Hepatocyte (in vitro differentiated cells): ENCODE measurements around the gene FBRSL1. TPM values are rescaled to one million over a fixed set of nuclear protein-coding genes. Genes with fewer than 3 reads are reported as not detected.

Source experiments
- DNase-seq: peaks from one replicate; pipeline ENCODE4 v3.0.0-alpha.2; 2016; ENCODE audit warnings: low spot score
- H2AFZ ChIP-seq: fragments of 200-600 bp; sonication (generic); 2 replicates; pipeline ENCODE4 v1.6.0; 2016; ENCODE audit warnings: antibody characterized with exemption, mild to moderate bottlenecking
- H3K27ac ChIP-seq: fragments of 200-600 bp; sonication (generic); 2 replicates; pipeline ENCODE4 v1.5.1; 2016; ENCODE audit warnings: mild to moderate bottlenecking
- H3K27me3 ChIP-seq: fragments of 200-600 bp; sonication (generic); 2 replicates; pipeline ENCODE4 v1.6.1; 2016
- H3K36me3 ChIP-seq: fragments of 200-600 bp; sonication (generic); replicated peaks from 2 replicates; pipeline ENCODE4 v1.5.1; 2016; ENCODE audit warnings: low read depth; ENCODE audit not compliant: insufficient read depth
- H3K4me1 ChIP-seq: fragments of 200-600 bp; sonication (generic); 2 replicates; pipeline ENCODE4 v1.5.1; 2016; ENCODE audit warnings: mild to moderate bottlenecking, moderate library complexity; ENCODE audit not compliant: insufficient read depth
- H3K4me2 ChIP-seq: fragments of 200-600 bp; sonication (generic); 2 replicates; pipeline ENCODE4 v1.6.0; 2016
- H3K4me3 ChIP-seq: fragments of 200-600 bp; sonication (generic); 2 replicates; pipeline ENCODE4 v1.5.1; 2016; ENCODE audit warnings: mild to moderate bottlenecking
- H3K79me2 ChIP-seq: fragments of 200-600 bp; sonication (generic); 2 replicates; pipeline ENCODE4 v1.6.0; 2017; ENCODE audit warnings: mild to moderate bottlenecking
- H3K9me2 ChIP-seq: fragments of 200-600 bp; sonication (generic); replicated peaks from 2 replicates; pipeline ENCODE4 v1.6.0; 2017; ENCODE audit warnings: mild to moderate bottlenecking; ENCODE audit not compliant: insufficient read depth
- H3K9me3 ChIP-seq: fragments of 200-600 bp; sonication (generic); 2 replicates; pipeline ENCODE4 v1.5.1; 2016; ENCODE audit warnings: low read depth, mild to moderate bottlenecking
- H4K20me1 ChIP-seq: fragments of 200-600 bp; sonication (generic); 2 replicates; pipeline ENCODE4 v1.6.0; 2016; ENCODE audit warnings: mild to moderate bottlenecking; ENCODE audit not compliant: insufficient read depth, poor library complexity, severe bottlenecking
- EZH2 ChIP-seq: fragments of 200-600 bp; sonication (generic); IDR thresholded peaks from 2 replicates; pipeline ENCODE4 v1.6.1; 2016; ENCODE audit warnings: antibody characterized with exemption, mild to moderate bottlenecking, borderline replicate concordance
- EZH2phosphoT487 ChIP-seq: fragments of 200-600 bp; sonication (generic); IDR thresholded peaks from one replicate; pipeline ENCODE4 v1.6.1; 2018; ENCODE audit warnings: antibody characterized with exemption, mild to moderate bottlenecking, low read depth, moderate library complexity; ENCODE audit not compliant: unreplicated experiment, severe bottlenecking
- WGBS: methylation state at CpG from one replicate; pipeline ENCODE4 v1.1.6; 2016; ENCODE audit warnings: low lambda C conversion rate; ENCODE audit errors: missing lambda C conversion rate; 5-methylcytosine and 5-hydroxymethylcytosine counted together
- polyA plus RNA-seq: library from polyadenylated mRNA; unstranded; fragments of >200 nt; fragmentation: Nextera tagmentation; extraction: Ambion mirVana; gene quantifications from 2 replicates; pipeline ENCODE4 v1.2.1, GENCODE V29; 2016
- total RNA-seq: library from RNA; depleted of rRNA; stranded (reverse); fragments of >200 nt; gene quantifications from 2 replicates; pipeline ENCODE4 v1.2.3, GENCODE V29; 2014
- TF ChIP-seq, protein P1 (sequence below): fragments of 200-600 bp; sonication (generic); IDR thresholded peaks from 2 replicates; pipeline ENCODE4 v1.5.1; 2016; ENCODE audit warnings: antibody characterized with exemption, mild to moderate bottlenecking; ENCODE audit not compliant: poor library complexity

The FBRSL1 gene
- total and polyA plus RNA-seq, 2 experiments from 2014 or later: 18.5 to 61.1 TPM

DNA sequence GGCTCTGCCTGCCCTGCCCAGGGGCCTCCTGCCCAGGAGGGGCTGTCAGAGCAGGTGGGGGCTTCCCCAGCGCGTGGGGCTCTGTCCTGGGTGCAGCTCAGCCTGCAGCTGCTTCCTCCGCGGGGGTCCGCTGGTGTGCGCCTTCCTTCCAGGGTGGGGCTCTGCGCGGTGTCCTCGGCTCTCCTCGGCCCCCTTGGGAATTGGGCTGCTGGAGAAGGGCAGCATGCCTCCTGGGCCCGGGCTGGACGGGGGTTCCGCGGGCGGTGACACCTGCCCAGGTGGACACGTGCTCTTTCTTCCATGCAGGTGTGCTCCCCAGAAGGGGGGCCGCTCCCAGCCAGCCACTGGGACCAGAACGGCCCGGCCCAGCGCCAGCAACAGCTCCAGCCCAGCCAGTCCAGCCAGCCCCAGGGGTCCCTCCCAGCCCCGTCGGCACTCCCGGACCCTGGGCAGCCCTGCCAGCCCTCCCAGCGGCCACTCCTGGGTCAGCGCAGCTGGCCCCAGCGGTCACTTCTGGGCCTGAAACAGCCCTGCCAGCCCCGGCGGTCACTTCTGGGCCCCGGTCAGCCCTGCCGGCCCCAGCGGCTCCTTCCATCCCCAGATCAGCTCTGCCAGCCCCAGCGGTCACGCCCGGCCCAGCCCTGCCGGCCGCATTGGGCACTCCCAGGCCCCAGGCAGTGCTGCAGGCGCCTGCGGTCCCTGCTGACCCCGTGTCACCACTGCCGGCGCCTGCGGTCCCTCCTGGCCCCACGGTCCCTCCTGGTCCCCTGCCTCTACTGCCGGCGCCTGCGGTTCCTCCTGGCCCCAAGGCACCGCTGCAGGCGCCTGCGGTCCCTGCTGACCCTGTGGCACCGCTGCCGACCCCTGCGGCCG lies 19.1 kb downstream of the FBRSL1 start:
- Histone ChIP-seq H2AFZ (no peak overlapping the region), H3K4me2 (no peak overlapping the region), H3K9me3 (no peaks in the 10 kb centered on the region), H4K20me1 (peaks cover 62% of the 10 kb centered on the region), H3K79me2 (peaks cover 42% of the 10 kb centered on the region), H3K4me3 (no peak overlapping the region), H3K27me3 (no peaks in the 10 kb centered on the region), H3K4me1 (peaks cover 28% of the 10 kb centered on the region), H3K36me3 (no peaks in the 10 kb centered on the region), H3K9me2 (no peaks in the 10 kb centered on the region), H3K27ac (no peak overlapping the region)
- 98% methylated on average over 47 of the region's 53 CpGs for WGBS
- no peak for DNase-seq
- TF ChIP-seq EZH2 (no peak), EZH2phosphoT487 (no peak)
- TF ChIP-seq, protein P1, sequence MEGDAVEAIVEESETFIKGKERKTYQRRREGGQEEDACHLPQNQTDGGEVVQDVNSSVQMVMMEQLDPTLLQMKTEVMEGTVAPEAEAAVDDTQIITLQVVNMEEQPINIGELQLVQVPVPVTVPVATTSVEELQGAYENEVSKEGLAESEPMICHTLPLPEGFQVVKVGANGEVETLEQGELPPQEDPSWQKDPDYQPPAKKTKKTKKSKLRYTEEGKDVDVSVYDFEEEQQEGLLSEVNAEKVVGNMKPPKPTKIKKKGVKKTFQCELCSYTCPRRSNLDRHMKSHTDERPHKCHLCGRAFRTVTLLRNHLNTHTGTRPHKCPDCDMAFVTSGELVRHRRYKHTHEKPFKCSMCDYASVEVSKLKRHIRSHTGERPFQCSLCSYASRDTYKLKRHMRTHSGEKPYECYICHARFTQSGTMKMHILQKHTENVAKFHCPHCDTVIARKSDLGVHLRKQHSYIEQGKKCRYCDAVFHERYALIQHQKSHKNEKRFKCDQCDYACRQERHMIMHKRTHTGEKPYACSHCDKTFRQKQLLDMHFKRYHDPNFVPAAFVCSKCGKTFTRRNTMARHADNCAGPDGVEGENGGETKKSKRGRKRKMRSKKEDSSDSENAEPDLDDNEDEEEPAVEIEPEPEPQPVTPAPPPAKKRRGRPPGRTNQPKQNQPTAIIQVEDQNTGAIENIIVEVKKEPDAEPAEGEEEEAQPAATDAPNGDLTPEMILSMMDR: no peak

DNA sequence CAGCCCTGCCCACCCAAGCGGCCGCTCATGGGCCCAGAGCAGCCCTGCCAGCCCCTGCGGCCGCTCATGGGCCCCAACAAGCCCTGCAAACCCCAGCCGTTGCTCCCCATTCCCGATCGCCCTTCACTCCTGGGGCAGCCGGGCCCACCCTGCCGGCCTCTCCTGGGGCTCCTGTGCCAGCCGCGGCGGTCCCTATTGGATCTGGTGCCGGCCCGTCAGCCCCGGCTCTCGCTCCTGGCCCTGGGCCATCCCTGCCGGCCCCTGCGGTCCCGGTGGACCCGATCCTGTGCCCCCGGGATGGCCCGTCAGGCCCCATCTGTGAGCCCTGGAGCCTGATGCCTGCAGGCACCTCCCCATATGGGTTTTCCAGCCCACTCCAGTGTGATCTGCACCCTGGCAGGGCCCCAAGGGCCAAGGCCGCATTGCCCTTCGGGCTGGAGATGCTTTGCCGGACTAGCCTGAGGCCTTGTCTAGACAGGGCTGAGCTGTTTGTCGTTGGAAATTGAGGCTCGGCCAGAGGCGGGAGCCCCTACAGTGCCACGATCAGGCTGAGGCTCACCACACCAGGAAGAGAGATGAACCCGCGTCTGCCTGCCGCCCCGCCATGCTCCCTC lies 20.3 kb downstream of the FBRSL1 start:
- H2AFZ ChIP-seq: no peak overlapping the region
- TF ChIP-seq, protein P1: no peak
- TF ChIP-seq EZH2phosphoT487: no peak
- DNase-seq: no peak
- H3K9me3 ChIP-seq: no peaks in the 10 kb centered on the region
- no peaks in the 10 kb centered on the region for H3K36me3 ChIP-seq
- peaks cover 51% of the 10 kb centered on the region for H4K20me1 ChIP-seq
- peaks cover 31% of the 10 kb centered on the region for H3K79me2 ChIP-seq
- H3K4me2 ChIP-seq: no peak overlapping the region
- WGBS: 94% methylated on average over 21 of the region's 33 CpGs
- no peak overlapping the region for H3K27ac ChIP-seq
- H3K4me3 ChIP-seq: no peak overlapping the region
- no peaks in the 10 kb centered on the region for H3K9me2 ChIP-seq
- peaks cover 20% of the 10 kb centered on the region for H3K4me1 ChIP-seq
- H3K27me3 ChIP-seq: no peaks in the 10 kb centered on the region

DNA sequence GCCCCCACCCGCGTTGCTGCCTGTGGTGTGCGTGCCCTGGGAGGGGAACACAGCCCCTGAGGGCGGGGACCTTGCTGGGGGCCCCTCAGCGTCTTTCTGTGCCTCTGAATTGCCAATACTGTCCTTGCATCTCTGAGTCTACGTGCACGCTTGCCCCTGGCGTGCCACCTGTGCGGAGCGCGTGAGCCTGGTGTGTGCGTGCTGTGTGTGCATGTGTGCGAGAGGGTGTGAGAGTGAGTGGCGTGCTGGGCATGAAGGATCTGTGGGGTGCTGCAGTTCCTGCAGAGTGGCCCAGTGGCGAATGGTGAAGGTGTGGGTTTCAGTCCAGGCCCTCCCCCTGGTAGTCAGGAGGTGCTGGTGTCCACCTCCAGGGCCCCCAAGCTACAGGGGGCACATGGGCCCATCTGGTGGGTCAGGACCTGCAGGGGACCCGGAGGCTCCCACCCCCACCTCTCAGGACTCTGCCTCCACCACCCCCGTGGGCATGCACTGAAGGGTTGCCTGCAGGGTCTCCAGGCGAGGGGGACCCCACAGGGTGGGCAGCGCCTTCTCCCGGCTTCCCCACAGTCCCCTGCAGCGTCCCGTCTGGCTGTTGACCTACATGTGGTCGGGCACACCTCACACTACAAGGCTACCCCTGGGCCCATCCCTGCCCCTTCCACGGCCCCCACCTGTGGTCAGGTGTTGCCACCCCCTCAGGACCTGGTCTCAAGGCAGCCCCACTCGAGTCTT lies 21.0 kb downstream of the FBRSL1 start:
- Histone ChIP-seq H3K4me1 (peaks cover 13% of the 10 kb centered on the region), H3K4me3 (no peak overlapping the region), H2AFZ (no peak overlapping the region), H3K27ac (no peak overlapping the region), H3K9me2 (no peaks in the 10 kb centered on the region), H3K36me3 (no peaks in the 10 kb centered on the region), H3K27me3 (no peaks in the 10 kb centered on the region), H3K79me2 (peaks cover 24% of the 10 kb centered on the region), H4K20me1 (peaks cover 44% of the 10 kb centered on the region), H3K9me3 (no peaks in the 10 kb centered on the region), H3K4me2 (no peak overlapping the region)
- DNase-seq: no peak
- TF ChIP-seq EZH2 (no peak), EZH2phosphoT487 (no peak)
- TF ChIP-seq, protein P1: no peak
- 91% methylated on average over 16 of the region's 25 CpGs for WGBS
